ENCODE data around the gene KCTD10.
"Not testable (repeated sequence)": the region's sequence is repeated elsewhere in the genome, so short reads cannot be mapped to it uniquely, and the experiment has no call there.

Gene KCTD10

GRCh38 chr12:109493938-109494337 lies 16.8 kb upstream of the KCTD10 start:
- DNase-seq = no peak

- no peak for DNase-seq
These were observed 16.0 kb upstream of the KCTD10 start for GRCh38 chr12:109493090-109493489.

GRCh38 chr12:109492371-109492770 lies 15.3 kb upstream of the KCTD10 start:
- no peak for DNase-seq

- DNase-seq = no peak
These were observed 14.6 kb upstream of the KCTD10 start for GRCh38 chr12:109491671-109492070.

GRCh38 chr12:109489955-109490565 lies 13.0 kb upstream of the KCTD10 start:
- DNase-seq = no peak

GRCh38 chr12:109489016-109489954 lies 12.2 kb upstream of the KCTD10 start:
- no peak for DNase-seq

- no peak for DNase-seq
These were observed 11.1 kb upstream of the KCTD10 start for GRCh38 chr12:109488051-109488665.

GRCh38 chr12:109487181-109488050 lies 10.3 kb upstream of the KCTD10 start:
- DNase-seq = no peak

- DNase-seq = no peak
These were observed 8.1 kb upstream of the KCTD10 start for GRCh38 chr12:109485201-109485600.

GRCh38 chr12:109483346-109483745 lies 6.2 kb upstream of the KCTD10 start:
- DNase-seq = no peak

GRCh38 chr12:109482894-109483293 lies 5.8 kb upstream of the KCTD10 start:
- DNase-seq = no peak

- DNase-seq = no peak
These were observed 5.4 kb upstream of the KCTD10 start for GRCh38 chr12:109482491-109482890.

- no peak for DNase-seq
These were observed 4.8 kb upstream of the KCTD10 start for GRCh38 chr12:109481863-109482262.

- no peak for DNase-seq
These were observed 3.3 kb upstream of the KCTD10 start for GRCh38 chr12:109480356-109480755.

- no peak for DNase-seq
These were observed 2.7 kb upstream of the KCTD10 start for GRCh38 chr12:109479761-109480160.

GRCh38 chr12:109477963-109478315 lies 839 bp upstream of the KCTD10 start:
- no peak for DNase-seq

GRCh38 chr12:109476807-109477184 lies 304 bp downstream of the KCTD10 start:
- no peak for DNase-seq

- DNase-seq = no peak
These were observed 900 bp downstream of the KCTD10 start for GRCh38 chr12:109475993-109476806.

- DNase-seq = no peak
These were observed 2.0 kb downstream of the KCTD10 start for GRCh38 chr12:109475121-109475520.

- DNase-seq = not testable (repeated sequence)
These were observed 3.4 kb downstream of the KCTD10 start for GRCh38 chr12:109473526-109474270.

- no peak for DNase-seq
These were observed 4.1 kb downstream of the KCTD10 start for GRCh38 chr12:109473006-109473405.
